GM21515 (cell line): Measurements from ENCODE around the gene GLDC.
A peak's percentile ranks its signal among the peaks of the same experiment; 100 is the strongest.
"Not testable (repeated sequence)": the region's sequence is repeated elsewhere in the genome, so short reads cannot be mapped to it uniquely, and the experiment has no call there.

Experiments used
- ATAC-seq: cut with Tn5 transposase; IDR thresholded peaks from one replicate; pipeline ENCODE4 v1.9.1; 2021; ENCODE audit not compliant: unreplicated experiment

The GLDC gene

GRCh38 chr9:6622784-6623183 is 22.7 kb downstream of the GLDC start:
- ATAC-seq: not testable (repeated sequence)

- ATAC-seq: no peak
These were observed 24.7 kb downstream of the GLDC start for GRCh38 chr9:6620796-6621195.

- ATAC-seq: no peak
These were observed 25.2 kb downstream of the GLDC start for GRCh38 chr9:6620353-6620752.

GRCh38 chr9:6619909-6620308 is 25.6 kb downstream of the GLDC start:
- no peak for ATAC-seq

GRCh38 chr9:6616951-6617602 is 28.5 kb downstream of the GLDC start:
- no peak for ATAC-seq

- ATAC-seq: no peak
These were observed 31.0 kb downstream of the GLDC start for GRCh38 chr9:6614489-6614888.

GRCh38 chr9:6611865-6612264 is 33.7 kb downstream of the GLDC start:
- ATAC-seq: no peak

GRCh38 chr9:6610073-6610472 is 35.5 kb downstream of the GLDC start:
- no peak for ATAC-seq

GRCh38 chr9:6609497-6610016 is 36.0 kb downstream of the GLDC start:
- no peak for ATAC-seq

- ATAC-seq: peak; percentile 73
These were observed 40.3 kb downstream of the GLDC start for GRCh38 chr9:6605202-6605601.

- no peak for ATAC-seq
These were observed 45.1 kb downstream of the GLDC start for GRCh38 chr9:6600426-6600825.

- no peak for ATAC-seq
These were observed 45.5 kb downstream of the GLDC start for GRCh38 chr9:6600006-6600405.

GRCh38 chr9:6598249-6598725 is 47.2 kb downstream of the GLDC start:
- peak; percentile 94 for ATAC-seq

GRCh38 chr9:6592791-6593190 is 52.7 kb downstream of the GLDC start:
- no peak for ATAC-seq

- ATAC-seq: no peak
These were observed 53.3 kb downstream of the GLDC start for GRCh38 chr9:6592231-6592630.

GRCh38 chr9:6590772-6591384 is 54.7 kb downstream of the GLDC start:
- no peak for ATAC-seq

GRCh38 chr9:6590334-6590733 is 55.2 kb downstream of the GLDC start:
- ATAC-seq: no peak

- ATAC-seq: no peak
These were observed 60.5 kb downstream of the GLDC start for GRCh38 chr9:6584881-6585597.

- ATAC-seq: no peak
These were observed 64.3 kb downstream of the GLDC start for GRCh38 chr9:6581253-6581652.

- ATAC-seq: no peak
These were observed 65.9 kb downstream of the GLDC start for GRCh38 chr9:6579613-6580012.

- ATAC-seq: no peak
These were observed 68.5 kb downstream of the GLDC start for GRCh38 chr9:6576987-6577386.
